ENCODE data around the gene LRRC55.

- TF ChIP-seq EP300 (IDR thresholded peaks at IDR 0.05): no peak
- no peak for TF ChIP-seq CTCF (IDR thresholded peaks at IDR 0.05)
- TF ChIP-seq POLR2A (IDR thresholded peaks at IDR 0.05): no peak
Measured at GRCh38 chr11:57180964-57181363, 789 bp upstream of the LRRC55 start.
